GM10248 (cell line): Measurements from ENCODE around the gene TMEM35A.
A peak's percentile ranks its signal among the peaks of the same experiment; 100 is the strongest.
"Not testable (repeated sequence)": the region's sequence is repeated elsewhere in the genome, so short reads cannot be mapped to it uniquely, and the experiment has no call there.

Experiments used
- CTCF ChIA-PET: fragments of 300-600 bp; sonication (Branson Sonifier 250); formaldehyde crosslinking; extraction: SDS; loops from one replicate; lab custom pipeline; 2021; ENCODE audit warnings: antibody characterized with exemption; lab: Yijun Ruan, JAX
- POLR2A ChIA-PET: fragments of 350-650 bp; sonication (Branson Sonifier 250); formaldehyde crosslinking; extraction: SDS; loops from one replicate; lab custom pipeline; 2020; ENCODE audit warnings: antibody characterized with exemption; lab: Yijun Ruan, JAX
- DNase-seq: peaks from one replicate; pipeline ENCODE4 v3.0.0; 2012; ENCODE audit errors: extremely low spot score
- TF ChIP-seq, protein P1 (sequence below): IDR thresholded peaks from 2 replicates; pipeline ENCODE4 v1.5.1; 2012; ENCODE audit warnings: mild to moderate bottlenecking, low read depth; ENCODE audit errors: extremely low read depth, missing control alignments, control extremely low read depth

The TMEM35A gene, protein sequence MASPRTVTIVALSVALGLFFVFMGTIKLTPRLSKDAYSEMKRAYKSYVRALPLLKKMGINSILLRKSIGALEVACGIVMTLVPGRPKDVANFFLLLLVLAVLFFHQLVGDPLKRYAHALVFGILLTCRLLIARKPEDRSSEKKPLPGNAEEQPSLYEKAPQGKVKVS

DNA sequence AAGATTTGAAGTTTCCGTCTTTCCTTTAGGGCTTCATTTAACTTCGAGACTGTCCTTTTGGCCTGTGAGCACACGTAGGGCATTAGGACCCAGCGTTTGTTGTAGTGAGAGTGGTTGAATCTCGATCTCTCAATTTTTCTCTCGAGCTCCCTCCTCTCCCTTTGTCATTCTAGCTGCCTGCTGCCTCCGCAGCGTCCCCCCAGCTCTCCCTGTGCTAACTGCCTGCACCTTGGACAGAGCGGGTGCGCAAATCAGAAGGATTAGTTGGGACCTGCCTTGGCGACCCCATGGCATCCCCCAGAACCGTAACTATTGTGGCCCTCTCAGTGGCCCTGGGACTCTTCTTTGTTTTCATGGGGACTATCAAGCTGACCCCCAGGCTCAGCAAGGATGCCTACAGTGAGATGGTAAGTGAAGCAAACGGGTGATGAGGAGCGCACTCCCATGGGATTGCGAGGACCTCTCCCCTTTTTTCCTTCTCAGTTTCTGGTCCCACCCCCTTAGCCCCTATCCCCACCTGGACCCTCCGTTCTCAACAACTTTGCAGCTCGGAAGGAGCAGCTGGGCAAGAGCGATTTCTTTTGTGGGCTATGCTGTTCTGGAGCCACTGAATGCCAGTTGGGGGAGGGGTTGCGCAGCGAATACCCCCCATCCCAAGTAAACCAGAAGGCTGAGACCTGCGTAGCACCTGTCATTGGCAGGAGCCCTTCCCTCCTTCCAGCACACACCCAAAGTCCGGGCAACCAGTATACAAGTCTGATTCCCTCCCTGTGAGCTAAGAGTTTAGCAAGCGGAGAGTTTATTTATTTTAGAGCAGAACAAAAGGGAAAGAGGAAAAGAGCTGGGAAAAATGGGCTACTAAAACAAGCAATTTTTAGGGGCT, at the start of gene TMEM35A:
TSS of gene TMEM35A (plus strand) at position 164 of the 883 bp plus-strand sequence. CDS start at position 288, 124 bp downstream.
- TF ChIP-seq, protein P1, sequence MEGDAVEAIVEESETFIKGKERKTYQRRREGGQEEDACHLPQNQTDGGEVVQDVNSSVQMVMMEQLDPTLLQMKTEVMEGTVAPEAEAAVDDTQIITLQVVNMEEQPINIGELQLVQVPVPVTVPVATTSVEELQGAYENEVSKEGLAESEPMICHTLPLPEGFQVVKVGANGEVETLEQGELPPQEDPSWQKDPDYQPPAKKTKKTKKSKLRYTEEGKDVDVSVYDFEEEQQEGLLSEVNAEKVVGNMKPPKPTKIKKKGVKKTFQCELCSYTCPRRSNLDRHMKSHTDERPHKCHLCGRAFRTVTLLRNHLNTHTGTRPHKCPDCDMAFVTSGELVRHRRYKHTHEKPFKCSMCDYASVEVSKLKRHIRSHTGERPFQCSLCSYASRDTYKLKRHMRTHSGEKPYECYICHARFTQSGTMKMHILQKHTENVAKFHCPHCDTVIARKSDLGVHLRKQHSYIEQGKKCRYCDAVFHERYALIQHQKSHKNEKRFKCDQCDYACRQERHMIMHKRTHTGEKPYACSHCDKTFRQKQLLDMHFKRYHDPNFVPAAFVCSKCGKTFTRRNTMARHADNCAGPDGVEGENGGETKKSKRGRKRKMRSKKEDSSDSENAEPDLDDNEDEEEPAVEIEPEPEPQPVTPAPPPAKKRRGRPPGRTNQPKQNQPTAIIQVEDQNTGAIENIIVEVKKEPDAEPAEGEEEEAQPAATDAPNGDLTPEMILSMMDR, result no peak
- ChIA-PET CTCF (no interaction called here), POLR2A (no interaction called here)
- DNase-seq, result no peak

DNA sequence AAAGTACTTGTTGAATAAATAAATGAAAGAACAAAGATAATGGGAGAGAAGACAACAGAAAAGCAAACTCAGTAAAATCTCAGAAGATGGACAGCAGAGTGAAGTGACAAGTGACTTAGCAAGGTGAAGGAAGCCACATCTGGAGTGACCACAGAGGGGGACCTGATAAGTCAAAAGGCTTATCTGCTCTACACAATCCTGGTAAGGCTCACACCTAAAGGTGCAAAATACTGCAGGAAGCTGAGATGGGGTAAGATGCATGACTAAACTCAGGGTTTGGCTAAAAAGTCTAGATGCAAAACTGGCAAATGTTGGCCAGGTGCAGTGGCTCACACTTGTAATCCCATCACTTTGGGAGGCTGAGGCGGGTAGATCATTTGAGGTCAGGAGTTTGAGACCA, 49.0 kb upstream of the TMEM35A start:
- ChIA-PET CTCF (no interaction called here), POLR2A (no interaction called here)
- no peak for DNase-seq
- TF ChIP-seq, protein P1, result no peak

DNA sequence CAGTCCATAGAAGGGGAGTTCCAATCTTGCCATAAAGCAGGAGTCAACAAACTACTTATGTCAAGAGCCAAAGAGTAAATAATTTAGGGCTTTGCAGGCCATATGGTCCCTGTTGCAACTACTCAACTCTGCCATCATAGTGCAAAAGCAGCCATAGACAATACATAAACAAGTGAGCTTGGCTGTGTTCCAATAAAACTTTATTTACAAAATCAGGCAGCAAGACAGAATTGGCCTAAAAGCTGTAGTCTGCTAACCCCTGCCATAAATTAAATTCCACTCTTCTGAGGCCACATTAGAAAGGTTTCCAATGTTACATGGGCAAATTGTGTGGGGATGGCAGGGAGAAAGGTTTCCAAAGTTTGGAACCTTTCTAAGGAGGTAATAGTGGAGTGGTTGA, 41.4 kb upstream of the TMEM35A start:
- TF ChIP-seq, protein P1, result no peak
- CTCF ChIA-PET, result no interaction called here
- POLR2A ChIA-PET, result no interaction called here
- DNase-seq, result no peak

DNA sequence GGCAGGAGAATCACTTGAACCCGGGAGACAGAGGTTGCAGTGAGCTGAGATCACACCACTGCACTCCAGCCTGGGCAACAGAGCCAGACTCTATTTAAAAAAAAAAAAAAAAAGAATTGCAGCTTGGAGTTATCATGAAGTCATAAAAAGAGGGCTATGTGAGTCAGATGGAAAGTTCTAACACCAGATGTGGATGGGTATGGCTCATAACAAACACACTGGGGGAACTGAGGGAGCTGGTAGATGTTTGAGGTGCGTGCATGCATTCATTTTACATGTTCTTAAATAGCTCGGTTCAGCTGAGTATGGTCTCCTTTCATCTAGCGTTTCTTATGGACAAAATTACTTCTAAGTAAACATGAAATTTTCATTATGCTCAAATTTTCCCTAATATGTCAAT, 38.5 kb upstream of the TMEM35A start:
- ChIA-PET CTCF (interaction anchor here (0.6 kb wide), 1 partner anchor 8 kb away, joined by 3 read pairs; no protein-coding TSS in a partner anchor), POLR2A (no interaction called here)
- no peak for DNase-seq
- TF ChIP-seq, protein P1, result no peak

DNA sequence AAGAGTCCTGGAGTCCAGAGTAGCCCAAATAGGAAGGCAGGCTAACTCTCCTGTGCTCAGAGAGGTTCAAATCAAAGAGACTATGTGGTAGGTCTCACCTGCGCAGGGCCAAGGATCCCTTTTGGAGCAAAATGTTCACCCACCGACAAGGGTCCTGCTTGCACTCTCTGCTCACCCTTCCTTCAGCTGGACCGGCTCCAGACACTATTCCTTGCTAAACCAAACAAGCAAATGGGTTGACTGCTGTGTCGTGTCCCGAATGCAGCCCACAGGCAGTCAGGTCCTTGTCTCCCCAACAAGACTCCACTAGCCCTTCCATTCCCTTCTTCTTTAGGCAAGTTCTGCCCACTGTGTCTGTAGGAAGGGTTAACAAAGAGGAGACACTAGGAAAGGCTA, 27.5 kb upstream of the TMEM35A start:
- TF ChIP-seq, protein P1, result no peak
- ChIA-PET CTCF (no interaction called here), POLR2A (no interaction called here)
- DNase-seq, result no peak

DNA sequence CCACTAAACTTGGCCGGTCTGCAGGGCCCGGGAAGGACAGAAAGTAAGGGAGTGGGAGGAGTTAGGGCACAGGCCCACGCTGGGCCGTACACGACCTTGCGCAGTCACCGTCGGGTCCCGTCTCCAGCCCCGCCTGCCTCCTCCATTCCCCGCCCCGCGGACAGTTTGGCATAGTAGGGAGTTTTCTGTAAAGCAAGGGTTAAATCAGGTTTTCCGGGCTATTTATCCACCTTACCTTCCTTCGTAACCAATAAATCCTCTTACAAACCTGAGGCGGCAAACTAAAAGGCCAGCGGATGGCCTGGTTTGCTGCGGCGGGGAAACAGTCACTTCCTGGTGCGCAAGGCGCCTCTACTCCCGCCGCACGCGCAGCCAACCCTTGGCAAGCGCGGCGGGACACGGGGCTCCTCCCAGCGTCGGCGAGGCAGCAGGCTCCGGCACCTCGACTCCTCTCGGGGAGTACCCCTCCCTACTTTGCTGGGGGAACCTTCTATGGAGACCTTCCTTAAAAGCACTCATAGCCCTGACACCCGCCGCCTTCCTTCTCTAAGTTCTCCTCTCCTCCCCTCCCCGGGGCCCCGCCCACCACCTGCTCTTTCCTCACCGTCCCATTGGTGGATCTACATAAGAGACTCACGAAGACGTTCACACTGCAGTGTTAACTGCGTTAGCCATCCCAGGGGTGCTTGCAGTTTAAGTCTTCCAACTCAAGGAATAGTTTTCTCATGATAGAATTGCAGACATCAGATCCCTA, 27.0 kb upstream of the TMEM35A start, which contains the start of gene TRMT2B:
TSS of gene TRMT2B (minus strand) at position 563 of the 754 bp plus-strand sequence. CDS start 9,822 bp downstream, outside the sequence.
- DNase-seq, result peak; percentile 73
- TF ChIP-seq, protein P1, result no peak
- ChIA-PET POLR2A (no interaction called here), CTCF (no interaction called here)

DNA sequence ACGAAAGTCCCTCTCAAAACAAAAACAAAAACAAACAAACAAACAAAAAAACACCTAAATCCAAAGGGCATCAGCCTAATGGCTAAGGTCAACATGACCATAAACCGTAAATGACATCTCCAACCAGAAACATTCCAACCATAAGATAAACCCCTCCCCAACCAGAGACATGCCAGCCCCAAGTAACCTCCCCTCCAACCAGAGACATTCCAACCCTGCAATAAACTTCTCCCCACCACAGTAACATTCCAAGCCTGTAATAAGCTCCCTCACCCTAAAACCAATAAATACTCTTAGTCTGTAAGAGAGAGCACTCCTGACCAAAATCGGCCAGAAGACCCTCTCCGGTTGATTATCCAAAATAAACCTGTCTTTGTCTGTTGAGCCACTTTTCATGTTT, 22.1 kb upstream of the TMEM35A start:
- DNase-seq, CTCF ChIA-PET, POLR2A ChIA-PET: not testable (repeated sequence)
